H9 (cell line): ENCODE measurements around the gene CCDC190. TPM values are rescaled to one million over a fixed set of nuclear protein-coding genes. Genes with fewer than 3 reads are reported as not detected.

Experiments
- DNase-seq: peaks from one replicate; pipeline ENCODE4 v3.0.0-alpha.2; 2017
- H2AFZ ChIP-seq: one replicate; pipeline ENCODE4 v1.6.1; 2013; ENCODE audit warnings: mild to moderate bottlenecking, low read length, control low read depth, moderate library complexity
- H2AK5ac ChIP-seq: 2 replicates; pipeline ENCODE4 v1.6.1; 2013; ENCODE audit warnings: low read length, control low read depth, mixed read lengths; ENCODE audit not compliant: insufficient read length
- H2BK120ac ChIP-seq: one replicate; pipeline ENCODE4 v1.6.1; 2013; ENCODE audit warnings: low read depth, mild to moderate bottlenecking, low read length, control low read depth, inconsistent platforms; ENCODE audit not compliant: poor library complexity, severe bottlenecking
- H2BK12ac ChIP-seq: 2 replicates; pipeline ENCODE4 v1.6.1; 2013; ENCODE audit warnings: low read length, control low read depth, mixed read lengths, low read depth; ENCODE audit not compliant: insufficient read length
- H2BK15ac ChIP-seq: 2 replicates; pipeline ENCODE4 v1.6.1; 2013; ENCODE audit warnings: low read depth, low read length, control low read depth
- H2BK20ac ChIP-seq: one replicate; pipeline ENCODE4 v1.6.1; 2013; ENCODE audit warnings: low read depth, mild to moderate bottlenecking, low read length, control low read depth, inconsistent platforms; ENCODE audit not compliant: poor library complexity, severe bottlenecking
- H2BK5ac ChIP-seq: 2 replicates; pipeline ENCODE4 v1.6.1; 2013; ENCODE audit warnings: low read length, control low read depth, mixed read lengths; ENCODE audit not compliant: insufficient read length
- H3K14ac ChIP-seq: 2 replicates; pipeline ENCODE4 v1.6.1; 2013; ENCODE audit warnings: low read length, control low read depth; ENCODE audit not compliant: insufficient read depth
- H3K18ac ChIP-seq: 2 replicates; pipeline ENCODE4 v1.6.1; 2013; ENCODE audit warnings: low read depth, mild to moderate bottlenecking, mixed read lengths, low read length, control low read depth; ENCODE audit not compliant: insufficient read length
- H3K23ac ChIP-seq: 2 replicates; pipeline ENCODE4 v1.6.1; 2013; ENCODE audit warnings: low read length, control low read depth, mixed read lengths, low read depth; ENCODE audit not compliant: insufficient read length
- H3K23me2 ChIP-seq: 2 replicates; pipeline ENCODE4 v1.6.1; 2013; ENCODE audit warnings: low read depth, mild to moderate bottlenecking, mixed read lengths, low read length, control low read depth; ENCODE audit not compliant: insufficient read length, poor library complexity, severe bottlenecking
- H3K27ac ChIP-seq: 2 replicates; pipeline ENCODE4 v1.5.1; 2013; ENCODE audit warnings: low read length, control low read depth, mixed read lengths, low read depth; ENCODE audit not compliant: insufficient read length
- H3K27me3 ChIP-seq: 2 replicates; pipeline ENCODE4 v1.6.1; 2013; ENCODE audit warnings: low read length, control low read depth, inconsistent platforms; ENCODE audit not compliant: insufficient read depth
- H3K4ac ChIP-seq: 2 replicates; pipeline ENCODE4 v1.6.1; 2013; ENCODE audit warnings: low read depth, mild to moderate bottlenecking, control low read depth, inconsistent platforms, low read length, moderate library complexity
- H3K4me1 ChIP-seq: 2 replicates; pipeline ENCODE4 v1.6.1; 2013; ENCODE audit warnings: low read length, control low read depth, inconsistent platforms; ENCODE audit not compliant: insufficient read depth
- H3K4me2 ChIP-seq: 2 replicates; pipeline ENCODE4 v1.6.1; 2013; ENCODE audit warnings: low read length, control low read depth, mixed read lengths; ENCODE audit not compliant: insufficient read length, insufficient read depth
- H3K56ac ChIP-seq: 2 replicates; pipeline ENCODE4 v1.6.1; 2013; ENCODE audit warnings: low read depth, mild to moderate bottlenecking, mixed read lengths, low read length, control low read depth; ENCODE audit not compliant: insufficient read length
- H3K79me1 ChIP-seq: 2 replicates; pipeline ENCODE4 v1.6.1; 2013; ENCODE audit warnings: low read depth, mild to moderate bottlenecking, moderate library complexity, low read length, control low read depth, inconsistent platforms; ENCODE audit not compliant: insufficient read depth, poor library complexity, severe bottlenecking
- H3K79me2 ChIP-seq: 2 replicates; pipeline ENCODE4 v1.6.1; 2013; ENCODE audit warnings: low read length, control low read depth, inconsistent platforms; ENCODE audit not compliant: insufficient read depth
- H3K9ac ChIP-seq: 2 replicates; pipeline ENCODE4 v1.6.1; 2013; ENCODE audit warnings: low read length, control low read depth, mixed read lengths; ENCODE audit not compliant: insufficient read length; ENCODE audit errors: extremely low read depth
- H3K9me3 ChIP-seq: one replicate; pipeline ENCODE4 v1.6.1; 2013; ENCODE audit warnings: low read depth, low read length, inconsistent platforms; ENCODE audit not compliant: control insufficient read depth
- H3T11ph ChIP-seq: one replicate; pipeline ENCODE4 v1.6.1; 2013; ENCODE audit warnings: mild to moderate bottlenecking, low read length, control low read depth, inconsistent platforms
- H4K20me1 ChIP-seq: one replicate; pipeline ENCODE4 v1.6.1; 2013; ENCODE audit not compliant: control insufficient read depth, insufficient read length, insufficient read depth
- H4K5ac ChIP-seq: 2 replicates; pipeline ENCODE4 v1.6.1; 2013; ENCODE audit warnings: low read depth, mild to moderate bottlenecking, mixed read lengths, low read length, control low read depth; ENCODE audit not compliant: insufficient read length
- H4K8ac ChIP-seq: replicated peaks from 2 replicates; pipeline ENCODE4 v1.6.1; 2013; ENCODE audit warnings: low read length, control low read depth, mixed read lengths, low read depth; ENCODE audit not compliant: insufficient read length
- H4K91ac ChIP-seq: 2 replicates; pipeline ENCODE4 v1.6.1; 2013; ENCODE audit warnings: low read depth, mild to moderate bottlenecking, moderate library complexity, mixed read lengths, low read length, control low read depth; ENCODE audit not compliant: insufficient read length
- H3K27ac Mint-ChIP-seq, 3 experiments: 2 replicates in 2 of 3; 3 replicates in 1 of 3; pipeline ENCODE4 v1.8.0; 2020 to 2021; ENCODE audit warnings: mixed read lengths in 3 of 3, mild to moderate bottlenecking in 1 of 3, moderate library complexity in 1 of 3
- H3K27me3 Mint-ChIP-seq: 2 replicates; pipeline ENCODE4 v1.8.0; 2021; ENCODE audit warnings: low read depth, mild to moderate bottlenecking, moderate library complexity, mixed read lengths
- H3K36me3 Mint-ChIP-seq, 3 experiments: 2 replicates in 2 of 3; 3 replicates in 1 of 3; pipeline ENCODE4 v1.8.0; 2020 to 2021; ENCODE audit warnings: low read depth in 3 of 3, mixed read lengths in 3 of 3; ENCODE audit not compliant: insufficient read depth in 1 of 3
- H3K4me1 Mint-ChIP-seq, 2 experiments: 2 replicates each; pipeline ENCODE4 v1.8.0; 2020; ENCODE audit warnings: mixed read lengths in 2 of 2
- H3K4me3 Mint-ChIP-seq, 2 experiments: 2 replicates in 1 of 2; 3 replicates in 1 of 2; pipeline ENCODE4 v1.8.0; 2020 to 2021; ENCODE audit warnings: mild to moderate bottlenecking in 2 of 2, mixed read lengths in 2 of 2, moderate library complexity in 1 of 2
- H3K9me3 Mint-ChIP-seq, 2 experiments: 2 replicates in 1 of 2; 3 replicates in 1 of 2; pipeline ENCODE4 v1.8.0; 2020; ENCODE audit warnings: mild to moderate bottlenecking in 2 of 2, mixed read lengths in 2 of 2, moderate library complexity in 1 of 2
- CTCF ChIP-seq: fragments of 200-600 bp; sonication (generic); conservative IDR thresholded peaks from 3 replicates; pipeline ENCODE4 v1.8.0; 2021; ENCODE audit warnings: antibody characterized with exemption, mild to moderate bottlenecking
- WGBS: extraction: QIAGEN DNeasy Blood & Tissue Kit; methylation state at CpG from one replicate; pipeline ENCODE4 v1.1.7; 2013; ENCODE audit warnings: missing lambda C conversion rate, low lambda C conversion rate, mixed read lengths; ENCODE audit not compliant: insufficient read length; ENCODE audit errors: extremely low coverage; 5-methylcytosine and 5-hydroxymethylcytosine counted together
- total RNA-seq: library from RNA; stranded (reverse); gene quantifications from 2 replicates; pipeline ENCODE4 v1.2.1, GENCODE V29; 2021

Gene CCDC190
- total RNA-seq, 1 experiment from 2014 or later = not detected

DNA sequence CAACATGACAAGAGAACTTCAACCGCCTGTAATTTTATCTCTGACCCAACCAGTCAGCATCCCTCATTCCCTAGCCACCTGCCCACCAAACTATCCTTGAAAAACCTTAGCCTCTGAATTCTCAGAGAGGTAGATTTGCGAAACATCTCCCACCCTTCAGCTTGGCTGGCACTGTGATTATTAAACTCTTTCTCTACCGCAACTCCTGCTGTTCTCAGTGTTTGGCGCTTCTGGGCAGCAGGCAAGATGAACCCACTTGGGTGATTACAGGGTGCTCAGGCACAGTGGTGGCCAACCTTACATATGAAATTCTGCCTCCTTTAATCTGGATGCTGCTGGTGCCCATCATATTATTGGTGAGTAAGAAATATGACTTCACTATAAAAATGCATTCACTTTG lies 22.1 kb downstream of the CCDC190 start:
- H3K14ac ChIP-seq = no peak overlapping the region
- H3K56ac ChIP-seq = no peak overlapping the region
- no peak overlapping the region for H3K4me2 ChIP-seq
- H4K91ac ChIP-seq = no peak overlapping the region
- no peak overlapping the region for H3K27ac ChIP-seq
- no peaks in the 10 kb centered on the region for H3K27me3 Mint-ChIP-seq
- no peak overlapping the region for H3T11ph ChIP-seq
- H2BK20ac ChIP-seq = no peak overlapping the region
- no peak overlapping the region for H3K9ac ChIP-seq
- H3K9me3 ChIP-seq = no peaks in the 10 kb centered on the region
- no CpG with 5 or more reads among the region's 4 CpGs for WGBS
- H3K4me1 ChIP-seq = no peaks in the 10 kb centered on the region
- peaks cover 5 to 8% (median 5%) of the 10 kb centered on the region in 3 experiments; a peak in 6 of 7 replicates for H3K36me3 Mint-ChIP-seq
- H3K9me3 Mint-ChIP-seq = peaks cover 12 to 18% of the 10 kb centered on the region in 2 experiments
- H3K23ac ChIP-seq = no peak overlapping the region
- DNase-seq = no peak
- no peak overlapping the region for H3K4me3 Mint-ChIP-seq
- H3K79me2 ChIP-seq = no peaks in the 10 kb centered on the region
- no peak overlapping the region for H4K5ac ChIP-seq
- no peak overlapping the region for H2BK15ac ChIP-seq
- H3K27ac Mint-ChIP-seq = no peak overlapping the region
- no peaks in the 10 kb centered on the region for H4K20me1 ChIP-seq
- no peak for TF ChIP-seq CTCF
- no peak overlapping the region for H3K4ac ChIP-seq
- 0 out of 4 replicates have a peak, but pooled peaks cover 0 to 6% of the 10 kb centered on the region in 2 experiments for H3K4me1 Mint-ChIP-seq
- H2BK12ac ChIP-seq = no peak overlapping the region
- H3K18ac ChIP-seq = no peak overlapping the region
- no peaks in the 10 kb centered on the region for H3K23me2 ChIP-seq
- H2AFZ ChIP-seq = no peak overlapping the region
- H2BK120ac ChIP-seq = no peak overlapping the region
- H3K79me1 ChIP-seq = no peaks in the 10 kb centered on the region
- H2AK5ac ChIP-seq = no peak overlapping the region
- H3K27me3 ChIP-seq = no peaks in the 10 kb centered on the region
- no peak overlapping the region for H4K8ac ChIP-seq
- H2BK5ac ChIP-seq = no peak overlapping the region
